ENCODE measurements around the gene EGR4. TPM values are rescaled to one million over a fixed set of nuclear protein-coding genes. Genes with fewer than 3 reads are reported as not detected.
A peak's percentile ranks its signal among the peaks of the same experiment; 100 is the strongest.

EGR4 gene
- total RNA-seq, 1 donor from 2014 or later, result 0.19 TPM

DNA sequence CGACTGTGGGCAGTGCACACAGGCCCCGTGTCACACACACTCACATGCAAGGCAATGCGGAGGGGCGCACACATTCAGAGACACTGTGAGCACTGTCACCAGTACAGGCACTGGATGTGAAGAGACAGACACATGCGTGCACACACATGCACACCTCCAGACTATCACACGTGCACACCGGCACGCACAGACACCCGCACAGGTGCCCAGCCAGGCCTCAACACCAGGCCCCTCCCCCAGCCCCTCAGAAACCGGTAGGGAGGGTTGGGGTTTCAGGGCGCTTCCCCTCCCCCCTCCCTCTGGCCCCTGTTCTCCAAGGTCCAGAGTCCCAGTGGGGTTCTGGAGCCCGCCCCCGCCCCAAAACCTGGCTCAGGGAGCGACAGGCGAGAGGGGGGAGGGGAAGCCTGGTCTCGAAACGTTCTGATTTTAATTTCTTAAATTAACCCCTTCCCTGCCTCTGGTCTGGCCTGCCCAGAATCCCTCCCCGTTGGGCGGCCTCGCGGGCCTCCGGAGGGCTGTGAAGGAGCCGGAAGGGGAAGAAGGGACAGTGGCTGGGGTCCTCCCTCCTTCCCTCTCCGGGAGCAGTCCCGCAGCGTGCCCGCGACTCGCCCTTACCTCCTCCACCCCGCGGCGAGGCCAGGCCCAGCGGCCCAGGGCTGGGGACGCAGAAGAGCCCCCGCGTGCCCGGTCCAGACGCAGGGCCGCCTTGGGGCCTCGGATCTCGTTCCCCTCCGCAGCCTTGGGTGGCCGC, 9.6 kb downstream of the EGR4 start:
- Mint-ChIP-seq H3K9me3 (no peaks in the 10 kb centered on the region), H3K27me3 (peaks cover 53% of the 10 kb centered on the region), H3K4me3 (peak overlapping the region; percentile 88), H3K4me1 (ENCODE audit: unreplicated experiment) (no peaks in the 10 kb centered on the region), H3K36me3 (no peaks in the 10 kb centered on the region), H3K27ac (peak overlapping the region; percentile 32)
- DNase-seq (ENCODE audit: extremely low spot score, unreplicated experiment), result no peak
- TF ChIP-seq, protein P1, sequence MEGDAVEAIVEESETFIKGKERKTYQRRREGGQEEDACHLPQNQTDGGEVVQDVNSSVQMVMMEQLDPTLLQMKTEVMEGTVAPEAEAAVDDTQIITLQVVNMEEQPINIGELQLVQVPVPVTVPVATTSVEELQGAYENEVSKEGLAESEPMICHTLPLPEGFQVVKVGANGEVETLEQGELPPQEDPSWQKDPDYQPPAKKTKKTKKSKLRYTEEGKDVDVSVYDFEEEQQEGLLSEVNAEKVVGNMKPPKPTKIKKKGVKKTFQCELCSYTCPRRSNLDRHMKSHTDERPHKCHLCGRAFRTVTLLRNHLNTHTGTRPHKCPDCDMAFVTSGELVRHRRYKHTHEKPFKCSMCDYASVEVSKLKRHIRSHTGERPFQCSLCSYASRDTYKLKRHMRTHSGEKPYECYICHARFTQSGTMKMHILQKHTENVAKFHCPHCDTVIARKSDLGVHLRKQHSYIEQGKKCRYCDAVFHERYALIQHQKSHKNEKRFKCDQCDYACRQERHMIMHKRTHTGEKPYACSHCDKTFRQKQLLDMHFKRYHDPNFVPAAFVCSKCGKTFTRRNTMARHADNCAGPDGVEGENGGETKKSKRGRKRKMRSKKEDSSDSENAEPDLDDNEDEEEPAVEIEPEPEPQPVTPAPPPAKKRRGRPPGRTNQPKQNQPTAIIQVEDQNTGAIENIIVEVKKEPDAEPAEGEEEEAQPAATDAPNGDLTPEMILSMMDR (conservative IDR thresholded peaks at IDR 0.05), result no peak

DNA sequence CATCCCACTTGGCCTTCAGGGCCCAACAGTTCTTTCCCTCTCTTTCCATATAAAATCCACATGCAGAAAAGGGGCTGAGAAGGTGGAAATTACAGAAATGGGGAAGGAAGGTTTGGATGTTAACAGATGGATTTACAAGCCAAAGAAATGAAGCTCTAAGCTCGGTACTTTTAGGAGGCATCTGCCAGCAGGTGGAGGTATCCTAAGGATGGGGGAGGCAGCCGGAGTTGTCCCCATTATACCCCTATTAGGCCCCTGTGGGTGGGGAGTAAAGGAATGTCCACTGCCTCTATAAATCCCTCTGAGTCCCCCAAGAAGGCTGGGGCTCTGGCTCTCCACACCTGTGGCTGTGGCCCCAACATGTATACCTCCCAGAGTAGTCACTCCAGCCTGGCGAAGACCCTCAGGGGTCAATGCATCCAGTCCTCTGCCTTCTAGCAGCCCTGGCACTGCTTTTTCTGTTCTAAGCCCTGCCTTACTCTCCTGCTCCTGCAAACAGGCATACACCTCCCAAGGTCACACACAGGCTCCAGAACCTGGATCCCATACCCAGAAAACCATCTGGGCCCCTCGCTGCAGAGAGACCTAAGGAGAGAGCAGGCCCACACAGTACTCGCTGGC, 10.3 kb downstream of the EGR4 start:
- H3K27me3 Mint-ChIP-seq, result peaks cover 47% of the 10 kb centered on the region
- peak overlapping the region; percentile 32 for H3K27ac Mint-ChIP-seq
- H3K4me1 Mint-ChIP-seq (ENCODE audit: unreplicated experiment), result no peaks in the 10 kb centered on the region
- H3K9me3 Mint-ChIP-seq, result no peaks in the 10 kb centered on the region
- no peak for DNase-seq (ENCODE audit: extremely low spot score, unreplicated experiment)
- peak overlapping the region; percentile 88 for H3K4me3 Mint-ChIP-seq
- TF ChIP-seq, protein P1 (conservative IDR thresholded peaks at IDR 0.05), result no peak
- no peaks in the 10 kb centered on the region for H3K36me3 Mint-ChIP-seq

DNA sequence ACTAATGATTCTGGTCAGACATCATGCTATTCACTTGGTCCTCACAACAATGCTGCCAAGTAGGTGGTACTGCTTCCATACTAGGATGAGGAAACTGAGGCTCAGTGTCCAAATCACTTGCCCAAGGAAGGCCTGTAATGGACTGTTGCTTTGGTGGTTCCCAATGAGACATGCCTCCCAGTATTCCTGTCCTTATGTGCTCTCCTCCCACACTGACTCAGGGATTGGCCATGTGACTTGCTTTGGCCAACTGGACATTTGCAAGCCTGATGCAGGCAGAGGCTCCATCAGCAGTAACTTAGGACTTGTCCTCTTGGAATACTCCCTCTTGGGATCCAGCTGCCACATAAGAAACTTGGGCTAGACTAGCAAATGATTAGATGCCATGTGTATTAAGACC, 12.1 kb downstream of the EGR4 start:
- TF ChIP-seq, protein P1 (conservative IDR thresholded peaks at IDR 0.05), result no peak
- Mint-ChIP-seq H3K27me3 (peaks cover 29% of the 10 kb centered on the region), H3K36me3 (no peaks in the 10 kb centered on the region), H3K9me3 (no peaks in the 10 kb centered on the region), H3K4me1 (ENCODE audit: unreplicated experiment) (no peaks in the 10 kb centered on the region), H3K4me3 (no peak overlapping the region), H3K27ac (no peak overlapping the region)
- no peak for DNase-seq (ENCODE audit: extremely low spot score, unreplicated experiment)

DNA sequence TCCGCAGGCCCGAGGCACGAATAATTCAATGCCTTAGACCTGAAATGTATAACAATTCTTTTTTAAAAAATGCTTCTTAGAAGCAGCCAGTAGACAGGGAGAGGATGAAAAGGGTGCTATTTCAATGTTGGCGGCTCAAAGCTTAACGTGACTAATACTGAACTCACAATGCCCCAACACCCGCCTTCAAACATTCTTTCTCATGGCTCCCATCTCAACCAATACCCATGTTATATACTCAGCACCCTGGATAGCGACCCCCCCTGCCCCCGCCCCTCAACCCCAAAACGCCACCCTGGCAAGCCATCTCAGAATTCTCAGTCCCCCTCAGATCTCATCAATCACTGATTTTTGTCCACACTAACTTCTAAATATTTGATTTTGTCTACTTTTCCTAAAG, 13.5 kb downstream of the EGR4 start:
- H3K27ac Mint-ChIP-seq, result no peak overlapping the region
- no peaks in the 10 kb centered on the region for H3K4me1 Mint-ChIP-seq (ENCODE audit: unreplicated experiment)
- H3K36me3 Mint-ChIP-seq, result no peaks in the 10 kb centered on the region
- TF ChIP-seq, protein P1 (conservative IDR thresholded peaks at IDR 0.05), result no peak
- H3K4me3 Mint-ChIP-seq, result no peak overlapping the region
- no peaks in the 10 kb centered on the region for H3K9me3 Mint-ChIP-seq
- DNase-seq (ENCODE audit: extremely low spot score, unreplicated experiment), result no peak
- H3K27me3 Mint-ChIP-seq, result peaks cover 15% of the 10 kb centered on the region

DNA sequence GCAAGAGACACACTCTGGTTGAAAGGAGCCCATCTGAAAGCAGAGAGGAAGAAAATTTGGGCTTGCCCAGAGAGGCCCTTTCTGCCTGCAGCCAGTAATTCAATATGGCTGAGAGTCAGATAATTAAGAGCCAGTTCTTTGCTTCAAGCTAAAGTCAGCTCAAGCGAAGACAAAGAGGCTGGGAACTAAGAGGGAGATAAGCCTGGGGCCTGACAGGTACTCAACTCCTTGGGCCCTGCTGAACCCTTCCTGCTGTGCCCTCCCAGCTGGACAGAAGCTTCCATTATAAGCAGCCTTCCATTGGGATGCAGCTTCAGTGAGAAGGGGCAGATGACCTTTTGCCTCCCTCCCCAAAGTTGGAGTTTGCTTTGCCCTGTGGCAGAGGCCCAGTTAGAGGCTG, 21.1 kb downstream of the EGR4 start:
- Mint-ChIP-seq H3K4me3 (no peak overlapping the region), H3K4me1 (ENCODE audit: unreplicated experiment) (no peaks in the 10 kb centered on the region), H3K27ac (no peak overlapping the region), H3K9me3 (no peaks in the 10 kb centered on the region), H3K27me3 (peaks cover 46% of the 10 kb centered on the region), H3K36me3 (no peaks in the 10 kb centered on the region)
- no peak for DNase-seq (ENCODE audit: extremely low spot score, unreplicated experiment)
- TF ChIP-seq, protein P1 (conservative IDR thresholded peaks at IDR 0.05), result no peak
